ENCODE results near the gene WWC2.
"Not testable (repeated sequence)": the region's sequence is repeated elsewhere in the genome, so short reads cannot be mapped to it uniquely, and the experiment has no call there.

WWC2 gene

GRCh38 chr4:183139972-183140570 is 41.0 kb downstream of the WWC2 start:
- Mint-ChIP-seq H3K27me3 (no peaks in the 10 kb centered on the region), H3K4me3 (no peak overlapping the region), H3K4me1 (ENCODE audit: low read depth) (peaks cover 5% of the 10 kb centered on the region)

DNA sequence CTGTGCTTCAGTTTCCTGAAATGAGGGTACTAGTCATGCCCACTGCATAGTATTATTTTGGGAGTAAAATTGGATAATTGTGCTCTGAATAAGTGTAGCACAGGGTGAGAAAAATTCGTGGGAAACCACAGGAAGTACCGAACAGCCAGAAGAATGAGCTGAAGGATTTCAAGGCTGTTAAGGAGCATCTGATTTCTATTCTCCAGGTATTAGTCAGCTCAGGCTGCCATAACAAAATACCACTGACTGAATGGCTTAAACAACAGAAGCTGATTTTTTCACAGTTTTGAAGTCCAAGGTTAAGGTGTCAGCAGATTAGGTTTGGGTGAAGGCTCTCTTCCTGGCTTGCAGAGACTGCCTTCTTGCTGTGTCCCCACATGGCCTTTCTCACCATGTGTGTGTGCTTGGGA is 41.9 kb downstream of the WWC2 start:
- intact Hi-C loops (cut with micrococcal nuclease) = no loop called here
- H3K9me3 Mint-ChIP-seq = no peaks in the 10 kb centered on the region
- H3K27ac Mint-ChIP-seq = no peak overlapping the region
- no peaks in the 10 kb centered on the region for H3K27me3 Mint-ChIP-seq
- H3K36me3 Mint-ChIP-seq (ENCODE audit: low read depth) = no peaks in the 10 kb centered on the region
- peaks cover 5% of the 10 kb centered on the region for H3K4me1 Mint-ChIP-seq (ENCODE audit: low read depth)
- H3K4me3 Mint-ChIP-seq = no peak overlapping the region

More at GRCh38 chr4:183139972-183140570, 41.0 kb downstream of the WWC2 start:
- Mint-ChIP-seq H3K27ac (no peak overlapping the region), H3K9me3 (no peaks in the 10 kb centered on the region), H3K36me3 (ENCODE audit: low read depth) (no peaks in the 10 kb centered on the region)
- intact Hi-C loops (cut with micrococcal nuclease) = no loop called here

- intact Hi-C loops (cut with micrococcal nuclease) = no loop called here
- Mint-ChIP-seq H3K9me3 (no peaks in the 10 kb centered on the region), H3K27ac (no peak overlapping the region), H3K4me1 (ENCODE audit: low read depth) (peaks cover 5% of the 10 kb centered on the region), H3K36me3 (ENCODE audit: low read depth) (no peaks in the 10 kb centered on the region), H3K4me3 (no peak overlapping the region), H3K27me3 (no peaks in the 10 kb centered on the region)
Observed at GRCh38 chr4:183141997-183142396, 42.9 kb downstream of the WWC2 start.

GRCh38 chr4:183142571-183143550 is 43.8 kb downstream of the WWC2 start:
- no peaks in the 10 kb centered on the region for H3K9me3 Mint-ChIP-seq
- H3K36me3 Mint-ChIP-seq (ENCODE audit: low read depth) = no peaks in the 10 kb centered on the region
- H3K4me3 Mint-ChIP-seq = no peak overlapping the region
- peaks cover 5% of the 10 kb centered on the region for H3K4me1 Mint-ChIP-seq (ENCODE audit: low read depth)
- no peaks in the 10 kb centered on the region for H3K27me3 Mint-ChIP-seq
- intact Hi-C loops (cut with micrococcal nuclease) = no loop called here
- no peak overlapping the region for H3K27ac Mint-ChIP-seq

DNA sequence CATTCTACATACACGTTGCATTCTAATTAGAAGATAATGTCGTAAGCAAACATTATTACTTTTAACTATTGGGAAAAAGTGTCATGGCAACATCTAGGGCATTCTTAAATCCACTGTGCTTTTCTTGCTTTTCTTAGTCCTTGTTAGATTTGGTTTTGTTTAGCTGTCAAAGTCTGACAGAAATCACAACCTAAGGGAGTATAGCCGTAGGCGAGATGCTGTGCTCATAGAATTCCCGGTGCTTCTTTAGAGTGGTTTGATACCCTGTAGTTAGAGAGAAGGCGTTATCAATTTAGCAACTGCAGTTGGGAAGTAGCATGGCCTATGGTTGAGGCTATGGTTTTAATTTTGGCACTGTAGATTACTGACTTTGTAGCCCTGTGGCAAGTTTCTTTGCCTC is 45.7 kb downstream of the WWC2 start:
- no peaks in the 10 kb centered on the region for H3K27me3 Mint-ChIP-seq

DNA sequence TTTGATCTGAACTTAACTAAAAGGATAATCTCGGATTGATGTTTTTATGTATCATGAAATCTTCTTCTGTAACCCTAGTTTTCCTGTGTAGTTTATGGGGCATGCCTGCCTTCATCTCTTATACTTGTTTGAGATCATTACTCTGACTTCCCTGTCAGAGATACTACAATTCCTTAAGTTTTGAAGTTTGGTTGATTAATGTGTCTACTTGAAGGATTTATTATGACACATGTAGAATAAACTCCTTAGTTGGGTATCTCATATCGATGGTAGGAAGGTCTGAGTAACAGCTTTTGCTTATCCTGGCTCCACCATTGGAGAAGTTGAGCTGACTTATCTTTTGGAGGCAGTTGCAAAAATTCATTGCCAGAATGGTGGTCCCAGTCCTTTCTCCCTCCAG is 46.7 kb downstream of the WWC2 start:
- no peaks in the 10 kb centered on the region for H3K27me3 Mint-ChIP-seq
- H3K9me3 Mint-ChIP-seq = no peaks in the 10 kb centered on the region
- H3K27ac Mint-ChIP-seq = no peak overlapping the region
- no peaks in the 10 kb centered on the region for H3K36me3 Mint-ChIP-seq (ENCODE audit: low read depth)
- no peak overlapping the region for H3K4me3 Mint-ChIP-seq
- intact Hi-C loops (cut with micrococcal nuclease) = no loop called here
- peaks cover 5% of the 10 kb centered on the region for H3K4me1 Mint-ChIP-seq (ENCODE audit: low read depth)

More for the DNA sequence above, 45.7 kb downstream of the WWC2 start:
- Mint-ChIP-seq H3K27ac (no peak overlapping the region), H3K4me1 (ENCODE audit: low read depth) (peaks cover 5% of the 10 kb centered on the region), H3K36me3 (ENCODE audit: low read depth) (no peaks in the 10 kb centered on the region), H3K4me3 (no peak overlapping the region), H3K9me3 (no peaks in the 10 kb centered on the region)
- intact Hi-C loops (cut with micrococcal nuclease) = no loop called here

GRCh38 chr4:183146478-183146877 is 47.4 kb downstream of the WWC2 start:
- H3K9me3 Mint-ChIP-seq = no peaks in the 10 kb centered on the region
- no peaks in the 10 kb centered on the region for H3K36me3 Mint-ChIP-seq (ENCODE audit: low read depth)
- no peaks in the 10 kb centered on the region for H3K27me3 Mint-ChIP-seq
- H3K4me1 Mint-ChIP-seq (ENCODE audit: low read depth) = peaks cover 5% of the 10 kb centered on the region
- no peak overlapping the region for H3K4me3 Mint-ChIP-seq
- no peak overlapping the region for H3K27ac Mint-ChIP-seq
- intact Hi-C loops (cut with micrococcal nuclease) = no loop called here

DNA sequence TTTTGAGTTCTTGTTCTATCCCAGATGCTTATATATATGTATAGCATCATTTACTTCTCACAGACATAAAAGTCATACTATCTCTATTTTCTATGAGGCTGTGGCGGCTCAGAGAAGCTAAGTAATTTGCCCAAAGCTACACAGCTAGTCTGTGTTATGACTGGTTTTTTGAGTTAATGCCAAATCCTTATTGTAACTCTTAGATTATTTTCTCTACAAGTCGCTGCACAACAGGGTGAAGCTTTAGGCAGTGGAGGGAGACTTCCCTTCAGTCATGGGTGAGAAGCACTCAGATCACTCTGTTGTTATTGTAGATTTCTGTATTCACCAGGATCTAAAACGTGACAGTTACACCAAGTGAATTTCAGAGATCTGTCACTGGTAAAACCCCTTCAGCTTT is 48.1 kb downstream of the WWC2 start:
- Mint-ChIP-seq H3K4me1 (ENCODE audit: low read depth) (peaks cover 3% of the 10 kb centered on the region), H3K36me3 (ENCODE audit: low read depth) (no peaks in the 10 kb centered on the region), H3K9me3 (no peaks in the 10 kb centered on the region), H3K27ac (no peak overlapping the region), H3K27me3 (no peaks in the 10 kb centered on the region), H3K4me3 (no peak overlapping the region)
- intact Hi-C loops (cut with micrococcal nuclease) = no loop called here

GRCh38 chr4:183147983-183148382 is 48.9 kb downstream of the WWC2 start:
- H3K27me3 Mint-ChIP-seq = no peaks in the 10 kb centered on the region
- no peak overlapping the region for H3K27ac Mint-ChIP-seq
- no peaks in the 10 kb centered on the region for H3K36me3 Mint-ChIP-seq (ENCODE audit: low read depth)
- no peaks in the 10 kb centered on the region for H3K4me1 Mint-ChIP-seq (ENCODE audit: low read depth)
- no peaks in the 10 kb centered on the region for H3K9me3 Mint-ChIP-seq
- intact Hi-C loops (cut with micrococcal nuclease) = no loop called here
- no peak overlapping the region for H3K4me3 Mint-ChIP-seq

GRCh38 chr4:183149616-183150539 is 50.8 kb downstream of the WWC2 start:
- Mint-ChIP-seq H3K4me3 (no peak overlapping the region), H3K9me3 (no peaks in the 10 kb centered on the region), H3K4me1 (ENCODE audit: low read depth) (no peaks in the 10 kb centered on the region), H3K36me3 (ENCODE audit: low read depth) (no peaks in the 10 kb centered on the region), H3K27ac (no peak overlapping the region), H3K27me3 (no peaks in the 10 kb centered on the region)
- intact Hi-C loops (cut with micrococcal nuclease) = no loop called here

GRCh38 chr4:183150664-183151063 is 51.6 kb downstream of the WWC2 start:
- H3K4me3 Mint-ChIP-seq; H3K9me3 Mint-ChIP-seq; H3K27ac Mint-ChIP-seq; intact Hi-C loops (cut with micrococcal nuclease); H3K4me1 Mint-ChIP-seq (ENCODE audit: low read depth); H3K36me3 Mint-ChIP-seq (ENCODE audit: low read depth); H3K27me3 Mint-ChIP-seq: not testable (repeated sequence)

GRCh38 chr4:183152232-183152631 is 53.2 kb downstream of the WWC2 start:
- H3K36me3 Mint-ChIP-seq (ENCODE audit: low read depth); H3K27ac Mint-ChIP-seq; H3K4me3 Mint-ChIP-seq; intact Hi-C loops (cut with micrococcal nuclease); H3K27me3 Mint-ChIP-seq; H3K4me1 Mint-ChIP-seq (ENCODE audit: low read depth); H3K9me3 Mint-ChIP-seq: not testable (repeated sequence)

DNA sequence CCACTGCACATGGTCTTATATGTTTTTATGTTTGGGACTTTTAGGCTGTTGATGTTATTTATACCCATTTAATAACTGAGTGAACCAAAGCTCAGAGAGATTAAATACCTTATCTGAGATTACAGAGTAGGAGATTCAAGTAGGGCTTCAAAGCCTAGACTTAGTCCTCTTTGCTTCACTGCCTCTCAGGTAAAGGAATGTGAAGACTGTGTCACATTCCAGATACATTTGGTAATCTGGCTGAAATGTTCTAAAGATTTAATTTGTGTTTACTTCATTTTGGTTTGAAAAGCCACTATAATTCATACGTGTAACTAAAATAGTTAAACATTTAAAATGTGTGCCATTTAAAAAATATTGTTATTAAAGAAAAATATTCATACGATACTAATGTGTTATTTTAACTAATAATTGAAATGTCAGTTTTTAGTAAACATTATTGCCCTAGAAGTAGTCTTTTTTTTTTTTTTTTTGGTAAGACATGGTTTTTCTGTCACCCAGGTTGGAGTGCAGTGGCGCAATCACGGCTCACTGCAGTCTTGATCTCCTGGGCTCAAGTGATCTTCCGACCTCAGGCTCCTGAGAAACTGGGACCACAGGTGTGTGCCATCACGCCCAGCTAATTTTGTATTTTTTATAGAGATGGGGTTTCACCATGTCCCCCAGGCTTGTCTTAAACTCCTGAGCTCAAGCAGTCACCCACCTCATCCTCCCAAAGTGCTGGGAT is 54.3 kb downstream of the WWC2 start:
- no peak overlapping the region for H3K4me3 Mint-ChIP-seq
- no peak overlapping the region for H3K27ac Mint-ChIP-seq
- no peaks in the 10 kb centered on the region for H3K27me3 Mint-ChIP-seq
- peaks cover 9% of the 10 kb centered on the region for H3K4me1 Mint-ChIP-seq (ENCODE audit: low read depth)
- no peaks in the 10 kb centered on the region for H3K9me3 Mint-ChIP-seq
- intact Hi-C loops (cut with micrococcal nuclease) = no loop called here
- no peaks in the 10 kb centered on the region for H3K36me3 Mint-ChIP-seq (ENCODE audit: low read depth)

All from dendritic cell treated with granulocyte-macrophage colony-stimulating factor and Interleukin-4, amounts not matched to agents 40 ng/mL and 50 ng/mL, for 4 days (primary cell).